ENCODE measurements around the gene ALOX12. TPM values are rescaled to one million over a fixed set of nuclear protein-coding genes. Genes with fewer than 3 reads are reported as not detected.
A peak's percentile ranks its signal among the peaks of the same experiment; 100 is the strongest.
"Not testable (repeated sequence)": the region's sequence is repeated elsewhere in the genome, so short reads cannot be mapped to it uniquely, and the experiment has no call there.

ALOX12 gene
- total RNA-seq, 2 experiments from 2014 or later = not detected

- Mint-ChIP-seq H3K4me1 (ENCODE audit: low read depth) (peaks cover 44% of the 10 kb centered on the region), H3K27ac (peak overlapping the region; percentile 94), H3K36me3 (ENCODE audit: low read depth) (no peaks in the 10 kb centered on the region), H3K4me3 (peak overlapping the region; percentile 90), H3K9me3 (no peaks in the 10 kb centered on the region), H3K27me3 (no peaks in the 10 kb centered on the region)
- Histone ChIP-seq H3K27ac (ENCODE audit: low read depth in 1 of 2, low read length in 2 of 2) (peak overlapping the region; percentile 64 to 68), H3K9me3 (ENCODE audit: control insufficient read depth in 1 of 2, insufficient read depth in 1 of 2, low read length in 2 of 2) (peaks cover 0 to 7% of the 10 kb centered on the region in 2 experiments), H3K4me3 (ENCODE audit: low read length) (peak overlapping the region; percentile 55), H3K36me3 (ENCODE audit: insufficient read depth, low read length) (no peaks in the 10 kb centered on the region), H3K4me1 (ENCODE audit: insufficient read depth, low read length) (peaks cover 49% of the 10 kb centered on the region), H3K27me3 (ENCODE audit: control insufficient read depth in 1 of 2, insufficient read depth in 2 of 2, low read length in 2 of 2) (peaks cover 0 to 5% of the 10 kb centered on the region in 2 experiments)
- DNase-seq = peak in 7 of 14 experiments; percentile 16 to 89 (median 61)
- ChIA-PET CTCF (interaction anchor here (0.7 to 2.9 kb wide), 19 partner anchors 10 to 543 kb away, joined by 3 to 77 read pairs (median 5); partner anchors contain the start of genes GABARAP, SLC16A13 and TMEM102), POLR2A (interaction anchor here (0.7 to 2.6 kb wide), 27 partner anchors 8 to 661 kb away, joined by 3 to 65 read pairs (median 5); partner anchors contain the start of genes BCL6B, DVL2, GABARAP and POLR2A)
- peak; percentile 53 for ATAC-seq (ENCODE audit: poor library complexity)
- intact Hi-C loops (cut with DNase I, micrococcal nuclease) = loop anchor here (1.0 to 10.0 kb wide), 10 partner anchors 87 to 639 kb away; partner anchors contain the start of genes FGF11 (in 1 of the 2), KCTD11 (in 1 of the 2), MPDU1 (in 1 of the 2) and SLC2A4 (in 1 of the 2)
- TF ChIP-seq CTCF (IDR thresholded peaks at IDR 0.05) = peak; percentile 80
These were observed 49.8 kb downstream of the ALOX12 start for GRCh38 chr17:7045492-7046126.

- TF ChIP-seq CTCF (IDR thresholded peaks at IDR 0.05) = no peak
- POLR2A ChIA-PET = interaction anchor here (0.7 to 2.6 kb wide), 25 partner anchors 8 to 641 kb away, joined by 3 to 65 read pairs (median 5); partner anchors contain the start of genes ACADVL, BCL6B, DLG4 and DVL2
- Histone ChIP-seq H3K4me3 (ENCODE audit: low read length) (peak overlapping the region; percentile 55), H3K9me3 (ENCODE audit: control insufficient read depth in 1 of 2, insufficient read depth in 1 of 2, low read length in 2 of 2) (peaks cover 0 to 7% of the 10 kb centered on the region in 2 experiments), H3K27me3 (ENCODE audit: control insufficient read depth in 1 of 2, insufficient read depth in 2 of 2, low read length in 2 of 2) (peaks cover 0 to 5% of the 10 kb centered on the region in 2 experiments), H3K4me1 (ENCODE audit: insufficient read depth, low read length) (peaks cover 49% of the 10 kb centered on the region), H3K36me3 (ENCODE audit: insufficient read depth, low read length) (no peaks in the 10 kb centered on the region), H3K27ac (ENCODE audit: low read depth in 1 of 2, low read length in 2 of 2) (peak overlapping the region; percentile 64 to 68)
- Mint-ChIP-seq H3K4me1 (ENCODE audit: low read depth) (peaks cover 44% of the 10 kb centered on the region), H3K27ac (peak overlapping the region; percentile 94), H3K36me3 (ENCODE audit: low read depth) (no peaks in the 10 kb centered on the region), H3K27me3 (no peaks in the 10 kb centered on the region), H3K9me3 (no peaks in the 10 kb centered on the region), H3K4me3 (peak overlapping the region; percentile 90)
- CTCF ChIA-PET = interaction anchor here (0.7 to 2.9 kb wide), 20 partner anchors 11 to 543 kb away, joined by 3 to 77 read pairs (median 4); partner anchors contain the start of genes GABARAP, SLC16A13 and TMEM102
- DNase-seq (peak in 9 of 14 experiments; percentile 28 to 68 (median 49)), ATAC-seq (ENCODE audit: poor library complexity) (peak; percentile 33)
- intact Hi-C loops (cut with DNase I, micrococcal nuclease) = loop anchor here (1.0 to 10.0 kb wide), 9 partner anchors 86 to 639 kb away; partner anchors contain the start of genes FGF11 (in 1 of the 2), KCTD11 (in 1 of the 2), MPDU1 (in 1 of the 2) and SLC2A4 (in 1 of the 2)
These were observed 50.4 kb downstream of the ALOX12 start for GRCh38 chr17:7046127-7046724.

GRCh38 chr17:7046725-7047397 lies 51.0 kb downstream of the ALOX12 start:
- not testable (repeated sequence) for H3K27me3 Mint-ChIP-seq; H3K27me3 ChIP-seq (ENCODE audit: control insufficient read depth in 1 of 2, insufficient read depth in 2 of 2, low read length in 2 of 2); H3K36me3 Mint-ChIP-seq (ENCODE audit: low read depth); H3K9me3 Mint-ChIP-seq; H3K9me3 ChIP-seq (ENCODE audit: control insufficient read depth in 1 of 2, insufficient read depth in 1 of 2, low read length in 2 of 2); H3K36me3 ChIP-seq (ENCODE audit: insufficient read depth, low read length)
- Histone ChIP-seq H3K27ac (ENCODE audit: low read depth in 1 of 2, low read length in 2 of 2) (peak overlapping the region; percentile 64 to 69), H3K4me3 (ENCODE audit: low read length) (peak overlapping the region; percentile 55), H3K4me1 (ENCODE audit: insufficient read depth, low read length) (peaks cover 45% of the 10 kb centered on the region)
- Mint-ChIP-seq H3K4me3 (peak overlapping the region; percentile 90), H3K4me1 (ENCODE audit: low read depth) (peaks cover 40% of the 10 kb centered on the region), H3K27ac (peak overlapping the region; percentile 94)
- ATAC-seq (ENCODE audit: poor library complexity) (peak; percentile 30), DNase-seq (peak; percentile 52 to 94 (median 68))
- ChIA-PET CTCF (interaction anchor here (0.8 to 2.9 kb wide), 13 partner anchors 12 to 542 kb away, joined by 3 to 77 read pairs (median 6); partner anchors contain the start of genes GABARAP and SLC16A13), POLR2A (interaction anchor here (0.7 to 2.6 kb wide), 15 partner anchors 8 to 640 kb away, joined by 3 to 65 read pairs (median 8); partner anchors contain the start of genes ACADVL, DLG4, GABARAP and POLR2A)
- intact Hi-C loops (cut with DNase I, micrococcal nuclease) = loop anchor here (1.0 to 10.0 kb wide), 9 partner anchors 85 to 638 kb away; partner anchors contain the start of genes FGF11 (in 1 of the 2), KCTD11 (in 1 of the 2), MPDU1 (in 1 of the 2) and SLC2A4 (in 1 of the 2)
